CD4-positive, alpha-beta memory T cell (primary cell): ENCODE results near the gene SLC22A4. TPM values are rescaled to one million over a fixed set of nuclear protein-coding genes. Genes with fewer than 3 reads are reported as not detected.
A peak's percentile ranks its signal among the peaks of the same experiment; 100 is the strongest.

Experiments used
- CTCF ChIA-PET: fragments of 350-600 bp; sonication (Branson Sonifier 250); formaldehyde crosslinking; loops from one replicate; lab custom pipeline; 2021; ENCODE audit warnings: inconsistent platforms; ENCODE audit not compliant: partially characterized antibody; lab: Charles Lee
- POLR2A ChIA-PET: fragments of 350-600 bp; sonication (Branson Sonifier 250); formaldehyde crosslinking; loops from one replicate; lab custom pipeline; 2021; ENCODE audit not compliant: partially characterized antibody; lab: Charles Lee
- DNase-seq, 5 donors: peaks; one replicate each; pipeline versions ENCODE4 v3.0.0 to v3.0.0-alpha.2; 2020 to 2022; ENCODE audit warnings: mixed read lengths in 1 of 5
- H3K27ac ChIP-seq: one replicate; pipeline ENCODE4 v1.7.0; 2013; ENCODE audit warnings: low read depth, low read length
- H3K27me3 ChIP-seq: 2 replicates; pipeline ENCODE4 v1.7.0; 2013; ENCODE audit warnings: mild to moderate bottlenecking, low read length, moderate library complexity; ENCODE audit not compliant: insufficient read depth
- H3K36me3 ChIP-seq: 2 replicates; pipeline ENCODE4 v1.7.0; 2013; ENCODE audit warnings: mild to moderate bottlenecking, low read length, moderate library complexity; ENCODE audit not compliant: insufficient read depth
- H3K4me1 ChIP-seq: 2 replicates; pipeline ENCODE4 v1.7.0; 2013; ENCODE audit warnings: mild to moderate bottlenecking, low read length, moderate library complexity; ENCODE audit not compliant: insufficient read depth
- H3K4me3 ChIP-seq, 2 donors: one replicate each; pipeline ENCODE4 v1.7.0; 2013; ENCODE audit warnings: low read length in 2 of 2, mild to moderate bottlenecking in 1 of 2
- H3K9me3 ChIP-seq, 2 donors: one replicate each; pipeline ENCODE4 v1.7.0; 2013; ENCODE audit warnings: low read length in 2 of 2, control low read depth in 1 of 2; ENCODE audit not compliant: control insufficient read depth in 1 of 2
- H3K27ac Mint-ChIP-seq, 7 donors: one replicate each; pipeline ENCODE4 v1.8.0; 2020 to 2021; ENCODE audit warnings: mixed read lengths in 7 of 7, mild to moderate bottlenecking in 6 of 7, inconsistent platforms in 3 of 7, moderate library complexity in 3 of 7
- H3K27me3 Mint-ChIP-seq, 2 donors: one replicate each; pipeline ENCODE4 v1.8.0; 2020 to 2021; ENCODE audit warnings: mixed read lengths in 2 of 2
- H3K36me3 Mint-ChIP-seq, 2 donors: one replicate each; pipeline ENCODE4 v1.8.0; 2020 to 2021; ENCODE audit warnings: mixed read lengths in 2 of 2, inconsistent platforms in 1 of 2, mild to moderate bottlenecking in 1 of 2
- H3K4me1 Mint-ChIP-seq, 4 donors: one replicate each; pipeline ENCODE4 v1.8.0; 2020 to 2021; ENCODE audit warnings: mixed read lengths in 4 of 4, mild to moderate bottlenecking in 1 of 4
- H3K4me3 Mint-ChIP-seq, 8 donors: one replicate each; pipeline ENCODE4 v1.8.0; 2020 to 2021; ENCODE audit warnings: mixed read lengths in 8 of 8, mild to moderate bottlenecking in 7 of 8, moderate library complexity in 6 of 8, inconsistent platforms in 3 of 8
- H3K9me3 Mint-ChIP-seq, 8 donors: one replicate each; pipeline ENCODE4 v1.8.0; 2020 to 2021; ENCODE audit warnings: mixed read lengths in 8 of 8, mild to moderate bottlenecking in 5 of 8, inconsistent platforms in 3 of 8, moderate library complexity in 1 of 8
- intact Hi-C: fragments of 100-400 bp; cut with micrococcal nuclease; formaldehyde crosslinking; loops from one replicate; pipeline ENCODE4 v1.15.1; 2023
- polyA plus RNA-seq, 2 donors: library from polyadenylated mRNA; unstranded; fragments of 300-500 nt; fragmentation: Illumina TruSeq; gene quantifications; one replicate each; pipeline ENCODE4 v1.2.3, GENCODE V29; 2021
- total RNA-seq, 2 experiments: library from RNA; stranded (reverse); gene quantifications; one replicate each; pipeline ENCODE4 v1.2.3, GENCODE V29; 2021

Gene SLC22A4
- total and polyA plus RNA-seq, 4 experiments from 2014 or later, result 0.22 TPM; not detected in 3

DNA sequence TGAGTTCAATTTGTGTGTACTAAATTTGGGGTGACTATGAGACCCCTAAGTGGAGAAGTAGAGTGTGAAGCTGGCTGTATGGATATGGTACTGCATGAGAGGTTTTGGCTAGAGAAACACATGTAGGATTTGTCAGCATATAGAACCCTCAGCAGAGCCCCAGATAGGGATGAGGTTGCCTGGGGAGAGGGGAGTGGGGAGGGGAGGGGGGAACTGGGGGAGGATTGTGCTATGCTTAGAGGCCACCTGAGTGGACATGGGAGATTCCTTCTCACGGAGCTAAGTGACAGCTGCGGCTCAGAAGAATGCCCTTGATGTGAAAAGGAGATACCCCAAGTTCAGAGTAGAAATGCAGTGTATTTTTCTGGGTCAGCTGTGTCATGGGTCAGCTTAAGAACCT, 86.5 kb downstream of the SLC22A4 start:
- intact Hi-C loops, result loop anchor here (10.0 kb wide), 1 partner anchor 316 kb away; the partner anchor contains the start of gene IL3
- peaks cover 7 to 9% (median 8%) of the 10 kb centered on the region in 4 donors for H3K4me1 Mint-ChIP-seq
- POLR2A ChIA-PET, result interaction anchor here (1.4 kb wide), 1 partner anchor 12 kb away, joined by 3 read pairs; the partner anchor contains the start of gene SLC22A5

DNA sequence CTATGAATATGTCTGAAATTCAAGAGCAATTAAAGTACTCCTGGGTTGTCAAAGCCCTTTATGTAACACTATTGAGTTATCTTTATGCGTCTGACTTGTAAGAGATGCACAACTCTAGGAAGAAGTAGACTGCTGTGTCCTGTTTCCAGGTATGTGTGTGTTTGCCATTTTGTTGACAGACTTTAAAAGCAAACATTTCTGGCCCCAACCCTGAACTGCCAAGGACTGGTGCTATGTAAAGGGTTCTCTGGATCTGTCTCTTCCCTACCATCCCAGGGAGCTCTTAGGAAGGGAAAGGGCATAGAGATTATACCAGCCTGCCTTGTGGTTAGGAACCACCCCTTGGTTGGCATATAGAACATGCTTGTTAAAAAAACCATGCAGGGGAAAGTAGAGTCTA, 87.4 kb downstream of the SLC22A4 start:
- ChIA-PET CTCF (interaction anchor here (1.4 to 16.9 kb wide), 2 partner anchors 119 to 439 kb away, joined by 4 to 543 read pairs; no protein-coding TSS in a partner anchor), POLR2A (interaction anchor here (1.4 kb wide), 1 partner anchor 12 kb away, joined by 3 read pairs; the partner anchor contains the start of gene SLC22A5)
- H3K36me3 Mint-ChIP-seq, result no peaks in the 10 kb centered on the region
- no peak overlapping the region for H3K4me3 Mint-ChIP-seq
- Histone ChIP-seq H3K4me3 (no peak overlapping the region), H3K36me3 (no peaks in the 10 kb centered on the region), H3K27ac (no peak overlapping the region), H3K4me1 (peaks cover 17% of the 10 kb centered on the region), H3K9me3 (no peaks in the 10 kb centered on the region), H3K27me3 (no peaks in the 10 kb centered on the region)
- no peaks in the 10 kb centered on the region for H3K27me3 Mint-ChIP-seq
- no peak overlapping the region for H3K27ac Mint-ChIP-seq
- DNase-seq, result no peak
- H3K4me1 Mint-ChIP-seq, result peaks cover 12 to 18% (median 16%) of the 10 kb centered on the region in 4 donors
- intact Hi-C loops, result loop anchor here (10.0 kb wide), 1 partner anchor 317 kb away; the partner anchor contains the start of gene IL3
- no peaks in the 10 kb centered on the region for H3K9me3 Mint-ChIP-seq

More for the DNA sequence above, 86.5 kb downstream of the SLC22A4 start:
- no peaks in the 10 kb centered on the region for H3K36me3 Mint-ChIP-seq
- no peak overlapping the region for H3K27ac ChIP-seq
- CTCF ChIA-PET, result interaction anchor here (0.8 to 16.9 kb wide), 3 partner anchors 9 to 439 kb away, joined by 3 to 543 read pairs (median 4); no protein-coding TSS in a partner anchor
- H3K4me3 Mint-ChIP-seq, result no peak overlapping the region
- no peaks in the 10 kb centered on the region for H3K9me3 Mint-ChIP-seq
- H3K27me3 ChIP-seq, result no peaks in the 10 kb centered on the region
- no peaks in the 10 kb centered on the region for H3K27me3 Mint-ChIP-seq
- H3K36me3 ChIP-seq, result no peaks in the 10 kb centered on the region
- H3K9me3 ChIP-seq, result no peaks in the 10 kb centered on the region
- peaks cover 9% of the 10 kb centered on the region for H3K4me1 ChIP-seq
- peak overlapping the region in 2 of 7 donors; percentile 26 to 31 for H3K27ac Mint-ChIP-seq
- DNase-seq, result no peak
- no peak overlapping the region for H3K4me3 ChIP-seq

DNA sequence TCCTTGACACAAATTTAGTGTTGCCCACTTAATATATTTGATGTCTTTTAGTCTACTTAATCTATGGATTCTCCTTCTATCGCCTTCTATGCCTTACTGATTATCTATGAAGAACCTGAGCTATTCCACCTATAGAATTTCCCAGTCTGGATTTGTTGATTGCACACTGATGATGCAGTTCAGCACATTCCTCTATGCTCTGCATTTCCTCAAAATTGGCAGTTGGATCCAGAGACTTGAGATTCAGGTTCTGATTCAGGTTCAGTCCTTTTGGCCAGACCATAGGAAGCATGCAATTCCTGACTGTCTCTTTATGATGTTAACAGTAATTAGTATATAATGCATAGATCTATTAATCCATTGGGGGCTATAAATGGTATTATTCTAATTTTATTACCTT, 89.1 kb downstream of the SLC22A4 start:
- peaks cover 20% of the 10 kb centered on the region for H3K4me1 ChIP-seq
- H3K27ac Mint-ChIP-seq, result no peak overlapping the region
- H3K9me3 Mint-ChIP-seq, result no peaks in the 10 kb centered on the region
- DNase-seq, result no peak
- ChIA-PET POLR2A (interaction anchor here (1.4 kb wide), 1 partner anchor 13 kb away, joined by 5 read pairs; the partner anchor contains the start of gene SLC22A5), CTCF (interaction anchor here (1.4 to 16.9 kb wide), 4 partner anchors 96 to 439 kb away, joined by 3 to 543 read pairs (median 4); partner anchors contain the start of gene IRF1)
- H3K36me3 Mint-ChIP-seq, result no peaks in the 10 kb centered on the region
- no peaks in the 10 kb centered on the region for H3K9me3 ChIP-seq
- no peak overlapping the region for H3K27ac ChIP-seq
- no peaks in the 10 kb centered on the region for H3K36me3 ChIP-seq
- intact Hi-C loops, result loop anchor here (10.0 kb wide), 1 partner anchor 318 kb away; the partner anchor contains the start of gene IL3
- H3K4me3 Mint-ChIP-seq, result no peak overlapping the region
- H3K27me3 Mint-ChIP-seq, result no peaks in the 10 kb centered on the region
- no peaks in the 10 kb centered on the region for H3K27me3 ChIP-seq
- peaks cover 15 to 30% (median 22%) of the 10 kb centered on the region in 4 donors for H3K4me1 Mint-ChIP-seq
- no peak overlapping the region for H3K4me3 ChIP-seq

DNA sequence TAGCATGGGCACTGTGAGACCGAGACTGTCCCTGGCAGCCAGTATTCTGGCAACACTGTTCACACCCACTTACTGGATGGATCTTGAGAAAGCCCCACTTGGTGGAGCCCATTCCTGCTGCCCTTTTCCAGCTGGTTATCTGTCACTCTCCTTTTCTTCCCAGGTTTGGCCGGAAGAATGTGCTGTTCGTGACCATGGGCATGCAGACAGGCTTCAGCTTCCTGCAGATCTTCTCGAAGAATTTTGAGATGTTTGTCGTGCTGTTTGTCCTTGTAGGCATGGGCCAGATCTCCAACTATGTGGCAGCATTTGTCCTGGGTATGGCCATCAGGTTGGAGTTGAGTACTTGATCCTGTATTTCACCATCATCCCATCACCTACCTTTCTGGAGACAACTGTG, 89.8 kb downstream of the SLC22A4 start:
- no peaks in the 10 kb centered on the region for H3K27me3 ChIP-seq
- H3K4me1 ChIP-seq, result peaks cover 20% of the 10 kb centered on the region
- no peaks in the 10 kb centered on the region for H3K9me3 ChIP-seq
- ChIA-PET POLR2A (no interaction called here), CTCF (interaction anchor here (1.7 to 16.9 kb wide), 4 partner anchors 106 to 438 kb away, joined by 4 to 543 read pairs (median 43); partner anchors contain the start of gene IRF1)
- no peak for DNase-seq
- intact Hi-C loops, result loop anchor here (10.0 kb wide), 1 partner anchor 319 kb away; the partner anchor contains the start of gene IL3
- H3K4me1 Mint-ChIP-seq, result peaks cover 15 to 30% (median 25%) of the 10 kb centered on the region in 4 donors
- H3K27ac ChIP-seq, result no peak overlapping the region
- H3K27me3 Mint-ChIP-seq, result no peaks in the 10 kb centered on the region
- H3K36me3 Mint-ChIP-seq, result no peaks in the 10 kb centered on the region
- no peak overlapping the region for H3K4me3 ChIP-seq
- no peak overlapping the region for H3K27ac Mint-ChIP-seq
- H3K9me3 Mint-ChIP-seq, result no peaks in the 10 kb centered on the region
- no peaks in the 10 kb centered on the region for H3K36me3 ChIP-seq
- no peak overlapping the region for H3K4me3 Mint-ChIP-seq

DNA sequence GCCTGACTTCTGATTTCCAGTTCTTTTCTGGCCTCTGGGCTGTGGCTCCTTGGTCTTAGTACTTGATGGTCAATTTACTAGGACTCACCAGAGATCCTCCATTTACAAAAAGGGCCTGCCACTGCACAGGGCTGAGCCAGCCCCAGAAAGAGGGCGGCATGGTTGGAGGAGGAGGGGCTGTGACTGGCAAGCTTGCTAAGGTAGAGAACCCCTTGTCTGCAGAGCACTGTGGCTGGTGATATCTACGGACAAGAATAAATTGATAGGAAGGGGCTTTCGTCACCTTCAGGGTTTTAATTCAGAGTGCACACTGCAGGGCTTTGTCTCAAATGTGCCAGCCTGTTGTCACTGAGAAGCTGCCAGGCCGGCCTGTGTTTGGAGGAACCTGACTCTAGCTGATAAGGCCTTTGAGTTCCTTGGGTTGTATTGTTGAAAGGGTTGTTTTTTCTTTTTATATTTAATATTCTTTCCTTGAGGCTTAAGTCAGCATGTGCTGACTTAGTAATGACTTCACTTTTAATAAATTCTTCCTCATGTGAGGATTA, 90.4 kb downstream of the SLC22A4 start:
- H3K9me3 Mint-ChIP-seq, result no peaks in the 10 kb centered on the region
- H3K27ac ChIP-seq, result no peak overlapping the region
- H3K4me3 ChIP-seq, result no peak overlapping the region
- intact Hi-C loops, result loop anchor here (1.0 to 10.0 kb wide), 4 partner anchors 112 to 499 kb away; partner anchors contain the start of gene IL3
- H3K4me1 ChIP-seq, result peaks cover 20% of the 10 kb centered on the region
- H3K9me3 ChIP-seq, result no peaks in the 10 kb centered on the region
- POLR2A ChIA-PET, result interaction anchor here (0.8 kb wide), 1 partner anchor 71 kb away, joined by 3 read pairs; no protein-coding TSS in a partner anchor
- H3K4me3 Mint-ChIP-seq, result no peak overlapping the region
- no peaks in the 10 kb centered on the region for H3K36me3 Mint-ChIP-seq
- H3K27me3 ChIP-seq, result no peaks in the 10 kb centered on the region
- H3K27ac Mint-ChIP-seq, result no peak overlapping the region
- H3K27me3 Mint-ChIP-seq, result no peaks in the 10 kb centered on the region
- H3K4me1 Mint-ChIP-seq, result peaks cover 15 to 33% (median 27%) of the 10 kb centered on the region in 4 donors
- DNase-seq, result no peak
- H3K36me3 ChIP-seq, result no peaks in the 10 kb centered on the region
- CTCF ChIA-PET, result interaction anchor here (1.7 to 16.9 kb wide), 3 partner anchors 106 to 436 kb away, joined by 4 to 543 read pairs (median 82); partner anchors contain the start of gene IRF1

DNA sequence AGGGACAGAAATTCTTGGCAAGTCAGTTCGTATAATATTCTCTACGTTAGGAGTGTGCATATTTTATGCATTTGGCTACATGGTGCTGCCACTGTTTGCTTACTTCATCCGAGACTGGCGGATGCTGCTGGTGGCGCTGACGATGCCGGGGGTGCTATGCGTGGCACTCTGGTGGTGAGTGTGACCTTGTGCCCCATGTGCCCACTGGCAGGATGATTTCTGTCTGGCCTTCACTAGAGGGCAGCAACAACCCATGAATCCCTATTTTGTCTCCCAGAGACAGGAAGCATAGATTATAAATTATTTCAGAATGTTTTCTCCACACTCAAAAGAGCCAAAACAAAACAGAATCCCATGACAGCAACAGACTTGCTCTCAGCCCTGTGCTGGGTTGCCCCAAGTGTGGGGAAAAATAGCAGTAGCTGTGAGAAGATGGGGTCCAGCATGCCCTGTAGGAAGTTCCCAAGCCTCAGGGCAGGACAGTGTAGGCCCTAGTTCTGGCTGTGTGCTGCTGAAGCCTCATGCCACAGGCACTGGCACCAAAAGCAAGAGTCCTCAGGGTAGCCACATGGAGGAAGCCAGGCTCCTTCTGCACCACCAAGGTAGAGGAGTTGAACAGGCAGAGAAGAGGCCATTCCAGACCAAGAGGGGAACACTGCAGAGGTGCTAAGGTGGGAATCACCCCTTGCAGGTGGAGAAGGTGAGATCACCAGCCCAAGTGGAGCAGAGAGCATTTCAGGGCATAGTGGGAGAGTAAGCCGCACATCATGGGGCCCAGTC, 91.3 kb downstream of the SLC22A4 start:
- CTCF ChIA-PET, result interaction anchor here (0.8 to 16.9 kb wide), 24 partner anchors 11 to 435 kb away, joined by 3 to 543 read pairs (median 7); partner anchors contain the start of genes IRF1 and SLC22A5
- intact Hi-C loops, result loop anchor here (1.0 to 10.0 kb wide), 8 partner anchors 26 to 498 kb away; partner anchors contain the start of gene IL3
- Mint-ChIP-seq H3K36me3 (no peaks in the 10 kb centered on the region), H3K27me3 (no peaks in the 10 kb centered on the region), H3K27ac (peak overlapping the region in 6 of 7 donors; percentile 26 to 87 (median 53)), H3K4me3 (peak overlapping the region in 2 of 8 donors; percentile 10 to 43), H3K4me1 (peaks cover 20 to 41% (median 31%) of the 10 kb centered on the region in 4 donors), H3K9me3 (no peaks in the 10 kb centered on the region)
- POLR2A ChIA-PET, result interaction anchor here (0.9 to 8.6 kb wide), 9 partner anchors 16 to 113 kb away, joined by 3 to 151 read pairs (median 8); partner anchors contain the start of genes IRF1 and SLC22A5
- Histone ChIP-seq H3K27me3 (no peaks in the 10 kb centered on the region), H3K4me1 (peaks cover 20% of the 10 kb centered on the region), H3K4me3 (no peak overlapping the region), H3K36me3 (no peaks in the 10 kb centered on the region), H3K9me3 (no peaks in the 10 kb centered on the region), H3K27ac (no peak overlapping the region)
- peak; percentile 70 to 76 (median 73) for DNase-seq
